Endothelial cell (in vitro differentiated cells): ENCODE measurements around the gene SLC12A9. TPM values are rescaled to one million over a fixed set of nuclear protein-coding genes. Genes with fewer than 3 reads are reported as not detected.

ENCODE experiments used
- DNase-seq: peaks from one replicate; pipeline ENCODE4 v3.0.0; 2021; ENCODE audit warnings: low spot score
- H3K27ac Mint-ChIP-seq: one replicate; pipeline ENCODE4 v1.8.0; 2021; ENCODE audit warnings: mixed read lengths, inconsistent platforms; ENCODE audit not compliant: unreplicated experiment
- H3K27me3 Mint-ChIP-seq: one replicate; pipeline ENCODE4 v1.8.0; 2021; ENCODE audit warnings: mild to moderate bottlenecking, moderate library complexity, mixed read lengths, inconsistent platforms; ENCODE audit not compliant: unreplicated experiment
- H3K36me3 Mint-ChIP-seq: one replicate; pipeline ENCODE4 v1.8.0; 2021; ENCODE audit warnings: mild to moderate bottlenecking, low read depth, mixed read lengths, inconsistent platforms; ENCODE audit not compliant: unreplicated experiment
- H3K4me1 Mint-ChIP-seq: one replicate; pipeline ENCODE4 v1.8.0; 2021; ENCODE audit warnings: mild to moderate bottlenecking, mixed read lengths, inconsistent platforms; ENCODE audit not compliant: unreplicated experiment
- H3K4me3 Mint-ChIP-seq: one replicate; pipeline ENCODE4 v1.8.0; 2021; ENCODE audit warnings: mild to moderate bottlenecking, mixed read lengths, inconsistent platforms; ENCODE audit not compliant: unreplicated experiment
- H3K9me3 Mint-ChIP-seq: one replicate; pipeline ENCODE4 v1.8.0; 2021; ENCODE audit warnings: mixed read lengths, inconsistent platforms; ENCODE audit not compliant: unreplicated experiment
- total RNA-seq: library from RNA; stranded (reverse); fragmentation: NEBNext Ultra II Directional; extraction: Animal tissue kit (Norgen Biotek cat#: 25700); gene quantifications from one replicate; pipeline ENCODE4 v1.2.1, GENCODE V29; 2021; ENCODE audit not compliant: unreplicated experiment
- TF ChIP-seq, protein P1 (sequence below): fragments of 200-600 bp; sonication (generic); IDR thresholded peaks from one replicate; pipeline ENCODE4 v1.5.0; 2021; ENCODE audit warnings: antibody characterized with exemption; ENCODE audit not compliant: unreplicated experiment

The SLC12A9 gene
- total RNA-seq, 1 donor from 2014 or later: 60.5 TPM

DNA sequence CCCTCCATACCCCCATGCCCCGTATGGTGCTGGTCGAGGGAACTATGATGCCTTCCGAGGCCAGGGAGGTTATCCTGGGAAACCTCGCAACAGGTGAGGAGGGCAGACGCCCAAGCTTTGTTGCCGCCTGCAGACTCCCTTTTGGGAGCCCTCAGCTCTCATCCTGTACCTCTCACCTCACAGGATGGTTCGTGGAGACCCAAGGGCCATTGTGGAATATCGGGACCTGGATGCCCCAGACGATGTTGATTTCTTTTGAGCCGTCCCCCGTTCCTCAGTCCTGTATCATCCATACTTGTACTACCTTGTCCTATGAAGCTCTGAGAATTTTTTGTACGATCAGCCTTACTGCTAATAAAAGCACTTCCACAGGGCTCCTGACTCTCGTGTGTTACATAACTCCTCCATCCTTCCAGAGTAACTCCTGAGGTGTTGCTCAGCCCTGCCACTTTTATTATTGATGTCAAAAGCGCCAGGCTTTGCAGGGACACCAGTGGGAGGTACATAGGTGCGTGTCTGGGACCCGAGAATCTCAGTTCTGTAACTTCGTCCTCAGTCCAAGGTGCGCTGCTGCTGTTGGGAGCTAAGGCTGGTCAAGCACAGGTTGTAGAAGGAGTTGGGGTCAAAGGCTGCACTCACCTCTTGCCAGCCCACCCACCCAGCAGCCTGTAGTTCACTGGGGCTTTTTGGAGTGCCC lies 35.9 kb downstream of the SLC12A9 start:
- H3K4me3 Mint-ChIP-seq: peak overlapping the region; percentile 83
- DNase-seq: no peak
- peak overlapping the region; percentile 82 for H3K27ac Mint-ChIP-seq
- H3K4me1 Mint-ChIP-seq: peaks cover 52% of the 10 kb centered on the region
- peaks cover 50% of the 10 kb centered on the region for H3K36me3 Mint-ChIP-seq
- H3K9me3 Mint-ChIP-seq: no peaks in the 10 kb centered on the region
- TF ChIP-seq, protein P1, sequence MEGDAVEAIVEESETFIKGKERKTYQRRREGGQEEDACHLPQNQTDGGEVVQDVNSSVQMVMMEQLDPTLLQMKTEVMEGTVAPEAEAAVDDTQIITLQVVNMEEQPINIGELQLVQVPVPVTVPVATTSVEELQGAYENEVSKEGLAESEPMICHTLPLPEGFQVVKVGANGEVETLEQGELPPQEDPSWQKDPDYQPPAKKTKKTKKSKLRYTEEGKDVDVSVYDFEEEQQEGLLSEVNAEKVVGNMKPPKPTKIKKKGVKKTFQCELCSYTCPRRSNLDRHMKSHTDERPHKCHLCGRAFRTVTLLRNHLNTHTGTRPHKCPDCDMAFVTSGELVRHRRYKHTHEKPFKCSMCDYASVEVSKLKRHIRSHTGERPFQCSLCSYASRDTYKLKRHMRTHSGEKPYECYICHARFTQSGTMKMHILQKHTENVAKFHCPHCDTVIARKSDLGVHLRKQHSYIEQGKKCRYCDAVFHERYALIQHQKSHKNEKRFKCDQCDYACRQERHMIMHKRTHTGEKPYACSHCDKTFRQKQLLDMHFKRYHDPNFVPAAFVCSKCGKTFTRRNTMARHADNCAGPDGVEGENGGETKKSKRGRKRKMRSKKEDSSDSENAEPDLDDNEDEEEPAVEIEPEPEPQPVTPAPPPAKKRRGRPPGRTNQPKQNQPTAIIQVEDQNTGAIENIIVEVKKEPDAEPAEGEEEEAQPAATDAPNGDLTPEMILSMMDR: no peak
- peaks cover 25% of the 10 kb centered on the region for H3K27me3 Mint-ChIP-seq

DNA sequence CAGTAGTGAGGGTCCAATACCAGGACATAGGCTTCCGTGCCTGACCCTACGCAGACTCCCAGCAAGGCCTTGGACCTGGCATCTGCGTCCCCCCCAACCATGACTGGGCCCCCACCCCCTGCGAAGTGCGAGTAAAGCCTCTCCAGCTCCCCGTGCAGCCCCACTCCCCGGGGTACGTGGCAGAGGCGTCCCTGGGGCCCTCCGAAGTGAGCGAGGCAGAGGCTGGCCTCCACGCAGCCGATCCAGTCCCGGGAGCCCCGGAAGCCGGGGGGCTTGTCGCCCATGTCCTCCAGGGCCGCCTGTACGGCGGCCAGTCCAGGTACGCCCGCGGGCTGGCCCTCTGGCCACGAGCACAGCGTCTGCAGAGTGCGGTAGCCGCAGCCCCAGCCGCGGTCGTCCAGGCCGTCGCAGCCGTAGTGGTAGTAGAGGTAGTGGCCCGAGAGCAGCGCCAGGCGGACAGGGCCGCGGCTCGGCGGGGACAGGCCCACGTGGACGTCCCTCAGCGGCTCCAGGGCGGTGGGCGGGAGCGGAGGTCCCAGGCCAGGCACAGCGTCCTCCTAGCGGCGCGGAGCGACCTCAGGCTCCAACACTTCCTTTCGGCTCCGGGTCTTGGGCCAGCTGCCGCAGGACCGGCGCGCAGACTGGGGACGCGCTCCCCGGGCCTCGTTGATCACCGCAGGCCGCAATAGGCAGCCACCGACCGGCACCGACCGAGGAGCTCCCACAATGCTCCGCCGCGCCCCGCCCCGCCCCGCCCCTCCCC lies 36.7 kb downstream of the SLC12A9 start, which contains the start of gene UFSP1:
Gene UFSP1, minus strand, starts transcription at position 728 of the 763 bp plus-strand sequence. Its CDS starts 444 bp downstream, at position 284.
- TF ChIP-seq, protein P1: no peak
- Mint-ChIP-seq H3K27me3 (peaks cover 24% of the 10 kb centered on the region), H3K27ac (peak within 1 kb of the TSS; percentile 93), H3K4me1 (peaks cover 45% of the 10 kb centered on the region), H3K9me3 (no peaks in the 10 kb centered on the region), H3K4me3 (peak within 1 kb of the TSS; percentile 86), H3K36me3 (peaks cover 43% of the 10 kb centered on the region)
- peak; percentile 58 for DNase-seq

DNA sequence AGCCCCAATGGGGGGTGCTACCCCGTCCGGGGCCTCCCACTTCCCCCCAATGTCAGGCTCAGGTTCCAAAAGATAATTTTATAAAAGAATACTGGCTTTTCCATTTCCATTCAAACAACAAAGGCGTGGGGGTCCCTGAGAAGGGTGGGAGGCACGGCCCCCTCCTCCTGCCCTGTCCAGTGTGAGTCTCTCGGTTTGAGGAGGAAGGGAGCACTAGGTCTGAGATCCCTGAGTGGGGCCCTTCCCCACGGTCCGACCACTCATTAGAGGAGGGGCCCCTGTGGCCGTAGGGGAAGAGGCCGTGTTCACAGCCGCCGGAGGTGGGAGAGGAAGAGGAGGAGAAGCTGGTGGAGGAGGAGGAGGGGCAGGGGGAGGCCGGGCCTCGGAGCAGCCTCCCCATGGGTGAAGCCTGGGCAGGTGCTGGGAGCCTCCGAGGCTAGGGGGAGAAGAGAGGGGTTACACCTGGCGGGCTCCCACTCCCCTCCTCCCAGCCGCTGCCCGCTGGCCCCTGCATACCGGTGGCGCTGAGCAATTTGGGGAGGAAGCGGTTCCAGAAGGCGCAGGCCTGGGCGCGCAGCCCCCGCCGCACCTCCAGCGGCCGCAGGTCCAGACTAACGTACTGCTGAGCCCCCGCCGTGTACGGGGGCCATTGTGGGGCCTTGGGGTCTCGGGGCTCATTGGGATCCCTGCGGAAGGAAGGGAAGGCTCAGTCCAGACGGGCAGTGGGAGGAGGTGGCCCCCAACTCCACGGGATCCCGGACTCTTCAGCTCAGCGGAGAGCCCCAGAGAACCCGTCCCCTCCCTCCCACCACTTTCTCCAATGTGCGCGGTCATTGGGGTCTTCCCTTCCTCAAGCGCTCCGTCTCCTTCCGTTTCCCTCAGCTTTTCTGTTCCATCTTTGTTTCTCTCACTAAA lies 38.4 kb downstream of the SLC12A9 start:
- Mint-ChIP-seq H3K4me1 (peaks cover 37% of the 10 kb centered on the region), H3K9me3 (no peaks in the 10 kb centered on the region), H3K36me3 (peaks cover 27% of the 10 kb centered on the region), H3K27me3 (peaks cover 22% of the 10 kb centered on the region), H3K27ac (peak overlapping the region; percentile 93), H3K4me3 (peak overlapping the region; percentile 88)
- no peak for DNase-seq
- TF ChIP-seq, protein P1: no peak

GRCh38 chr7:100891568-100892247 lies 39.2 kb downstream of the SLC12A9 start:
- H3K36me3 Mint-ChIP-seq: peaks cover 19% of the 10 kb centered on the region
- peaks cover 28% of the 10 kb centered on the region for H3K27me3 Mint-ChIP-seq
- no peak for DNase-seq
- H3K4me3 Mint-ChIP-seq: peak overlapping the region; percentile 88
- H3K9me3 Mint-ChIP-seq: no peaks in the 10 kb centered on the region
- H3K4me1 Mint-ChIP-seq: peaks cover 38% of the 10 kb centered on the region
- H3K27ac Mint-ChIP-seq: peak overlapping the region; percentile 70
- TF ChIP-seq, protein P1: no peak
